Left lobe of liver (tissue), 2 donors: Measurements from ENCODE around the gene CASQ2. TPM values are rescaled to one million over a fixed set of nuclear protein-coding genes. Genes with fewer than 3 reads are reported as not detected.
A peak's percentile ranks its signal among the peaks of the same experiment; 100 is the strongest.
"Not testable (repeated sequence)": the region's sequence is repeated elsewhere in the genome, so short reads cannot be mapped to it uniquely, and the experiment has no call there.

ENCODE experiments used
- ATAC-seq: fragments of 200-7000 bp; cut with Tn5 transposase; one replicate; pipeline ENCODE4 v1.9.1; 2020; ENCODE audit warnings: mild to moderate bottlenecking, moderate library complexity
- DNase-seq: peaks from one replicate; pipeline ENCODE4 v3.0.0-alpha.2; 2020; ENCODE audit warnings: low spot score
- total RNA-seq: library from RNA; stranded (reverse); gene quantifications from one replicate; pipeline ENCODE4 v1.2.1, GENCODE V29; 2021
- donor health status: DM: no; HTN: no; CAD: no; lungs with moderate emphysema.
- donor health status: DM: no; HTN: yes; CAD: no.

The CASQ2 gene
- total RNA-seq, 1 donor from 2014 or later = 0.13 TPM

- ATAC-seq (no peak), DNase-seq (no peak)
Observed at GRCh38 chr1:115781343-115781742, 12.8 kb upstream of the CASQ2 start.

- not testable (repeated sequence) for DNase-seq, ATAC-seq
Observed at GRCh38 chr1:115780655-115781054, 12.1 kb upstream of the CASQ2 start.

GRCh38 chr1:115779075-115779474, 10.6 kb upstream of the CASQ2 start:
- not testable (repeated sequence) for ATAC-seq, DNase-seq

GRCh38 chr1:115771847-115772457, 3.4 kb upstream of the CASQ2 start:
- peak; percentile 99 for ATAC-seq

GRCh38 chr1:115771094-115771846, 2.8 kb upstream of the CASQ2 start:
- ATAC-seq (no peak), DNase-seq (no peak)

More at GRCh38 chr1:115771847-115772457, 3.4 kb upstream of the CASQ2 start:
- peak; percentile 48 for DNase-seq

- ATAC-seq = no peak
- no peak for DNase-seq
Observed at GRCh38 chr1:115767403-115767802, 1.1 kb downstream of the CASQ2 start.

- DNase-seq = no peak
- no peak for ATAC-seq
Observed at GRCh38 chr1:115765091-115765490, 3.4 kb downstream of the CASQ2 start.

GRCh38 chr1:115764541-115764940, 4.0 kb downstream of the CASQ2 start:
- peak; percentile 54 for DNase-seq
- ATAC-seq = peak; percentile 84

GRCh38 chr1:115762779-115763178, 5.7 kb downstream of the CASQ2 start:
- DNase-seq (no peak), ATAC-seq (no peak)

GRCh38 chr1:115761601-115762302, 6.8 kb downstream of the CASQ2 start:
- ATAC-seq (no peak), DNase-seq (no peak)

GRCh38 chr1:115757856-115758255, 10.7 kb downstream of the CASQ2 start:
- no peak for ATAC-seq
- DNase-seq = no peak

GRCh38 chr1:115757326-115757725, 11.2 kb downstream of the CASQ2 start:
- no peak for ATAC-seq
- no peak for DNase-seq

- ATAC-seq = no peak
- no peak for DNase-seq
Observed at GRCh38 chr1:115755456-115756370, 12.8 kb downstream of the CASQ2 start.

GRCh38 chr1:115753830-115754229, 14.7 kb downstream of the CASQ2 start:
- no peak for DNase-seq

GRCh38 chr1:115753361-115753760, 15.2 kb downstream of the CASQ2 start:
- no peak for DNase-seq
- no peak for ATAC-seq

More at GRCh38 chr1:115753830-115754229, 14.7 kb downstream of the CASQ2 start:
- peak; percentile 57 for ATAC-seq

GRCh38 chr1:115748401-115749150, 19.9 kb downstream of the CASQ2 start:
- ATAC-seq (no peak), DNase-seq (no peak)

GRCh38 chr1:115746021-115746690, 22.4 kb downstream of the CASQ2 start:
- no peak for ATAC-seq
- no peak for DNase-seq

GRCh38 chr1:115744646-115745275, 23.8 kb downstream of the CASQ2 start:
- no peak for DNase-seq

GRCh38 chr1:115740811-115741210, 27.7 kb downstream of the CASQ2 start:
- DNase-seq = no peak
- ATAC-seq = no peak

More at GRCh38 chr1:115744646-115745275, 23.8 kb downstream of the CASQ2 start:
- ATAC-seq = no peak
